Sigmoid colon (tissue), 7 donors: Measurements from ENCODE around the gene FAM180A. TPM values are rescaled to one million over a fixed set of nuclear protein-coding genes. Genes with fewer than 3 reads are reported as not detected.

ENCODE experiments used
- DNase-seq: peaks from one replicate; pipeline ENCODE4 v3.0.0-alpha.2; 2019
- H3K27ac ChIP-seq, 4 donors: fragments of 200-600 bp; sonication (generic); one replicate each; pipeline ENCODE4 v1.5.1; 2016 to 2019; ENCODE audit warnings: mild to moderate bottlenecking in 1 of 4
- H3K27me3 ChIP-seq, 3 donors: fragments of 200-600 bp; sonication (generic); one replicate each; pipeline ENCODE4 v1.5.1; 2019; ENCODE audit warnings: mild to moderate bottlenecking in 1 of 3
- H3K36me3 ChIP-seq, 4 donors: fragments of 200-600 bp; sonication (generic); one replicate each; pipeline ENCODE4 v1.5.1; 2016 to 2019
- H3K4me1 ChIP-seq, 4 donors: fragments of 200-600 bp; sonication (generic); one replicate each; pipeline ENCODE4 v1.5.1; 2017 to 2019
- H3K4me3 ChIP-seq, 4 donors: fragments of 200-600 bp; sonication (generic); one replicate each; pipeline ENCODE4 v1.5.1; 2017 to 2019; ENCODE audit warnings: mild to moderate bottlenecking in 2 of 4, moderate library complexity in 1 of 4
- H3K9me3 ChIP-seq, 4 donors: fragments of 200-600 bp in 3 of 4; sonication (generic) in 3 of 4; one replicate each; pipeline versions ENCODE4 v1.5.1 to v1.6.1; 2013 to 2019
- CTCF ChIP-seq, 4 experiments: fragments of 450-650 bp in 3 of 4; fragments of 200-600 bp in 1 of 4; IDR thresholded peaks; one replicate each; pipeline ENCODE4 v1.5.1; 2016 to 2019; ENCODE audit warnings: antibody characterized with exemption in 4 of 4, mild to moderate bottlenecking in 3 of 4, moderate library complexity in 2 of 4
- EP300 ChIP-seq, 4 donors: sonication (generic); formaldehyde crosslinking; IDR thresholded peaks; one replicate each; pipeline ENCODE4 v1.6.1; 2017; ENCODE audit warnings: antibody characterized with exemption in 4 of 4
- POLR2A ChIP-seq, 2 donors: fragments of 450-650 bp; IDR thresholded peaks; one replicate each; pipeline ENCODE4 v1.6.1; 2016; ENCODE audit warnings: antibody characterized with exemption in 2 of 2, mild to moderate bottlenecking in 2 of 2, moderate library complexity in 2 of 2
- POLR2AphosphoS5 ChIP-seq, 4 donors: sonication (generic); formaldehyde crosslinking; IDR thresholded peaks; one replicate each; pipeline ENCODE4 v1.6.1; 2017; ENCODE audit warnings: antibody characterized with exemption in 4 of 4
- WGBS, 2 donors: extraction: QIAGEN DNeasy Blood & Tissue Kit; methylation state at CpG; one replicate each; pipeline ENCODE4 v1.1.7; 2013; 5-methylcytosine and 5-hydroxymethylcytosine counted together
- intact Hi-C: fragments of 100-400 bp; cut with DNase I; formaldehyde crosslinking; loops from one replicate; pipeline ENCODE4 v1.15.1; 2023
- polyA plus RNA-seq, 3 donors: library from polyadenylated mRNA; stranded (reverse); fragments of 200-250 nt; gene quantifications; one replicate each; pipeline ENCODE4 v1.2.3, GENCODE V29; 2013
- total RNA-seq, 4 donors: library from RNA; depleted of rRNA; stranded (reverse); fragments of >200 nt; gene quantifications; one replicate each; pipeline ENCODE4 v1.1.0, GENCODE V29; 2016
- donor health status: healthy with polysubstance abuse.
- donor health status: Bipolar disorder and iron deficiency.
- donor health status: healthy.

The FAM180A gene
- total and polyA plus RNA-seq, 7 donors: 0.60 to 8.9 (median 3.0) TPM; not detected in 1

GRCh38 chr7:135786911-135787310 is 38.3 kb upstream of the FAM180A start:
- no peaks in the 10 kb centered on the region for H3K36me3 ChIP-seq
- peaks cover 0 to 5% (median under 1%) of the 10 kb centered on the region in 4 donors for H3K4me1 ChIP-seq
- intact Hi-C loops: no loop called here
- DNase-seq: no peak
- TF ChIP-seq CTCF (IDR thresholded peaks at IDR 0.05): no peak
- no peak overlapping the region for H3K27ac ChIP-seq
- no peak overlapping the region for H3K4me3 ChIP-seq
- no peaks in the 10 kb centered on the region for H3K9me3 ChIP-seq
- H3K27me3 ChIP-seq: no peaks in the 10 kb centered on the region
- 85 to 87% methylated on average over 3 of the region's 3 CpGs for WGBS, 2 donors

- intact Hi-C loops: no loop called here
- 85 to 86% methylated on average over 1 of the region's 1 CpG for WGBS, 2 donors
- H3K4me3 ChIP-seq: no peak overlapping the region
- no peak for TF ChIP-seq CTCF (IDR thresholded peaks at IDR 0.05)
- no peak for TF ChIP-seq EP300 (IDR thresholded peaks at IDR 0.05)
- TF ChIP-seq POLR2A (IDR thresholded peaks at IDR 0.05): no peak
- TF ChIP-seq POLR2AphosphoS5 (IDR thresholded peaks at IDR 0.05): no peak
- H3K9me3 ChIP-seq: no peaks in the 10 kb centered on the region
- no peak for DNase-seq
- H3K36me3 ChIP-seq: no peaks in the 10 kb centered on the region
- H3K27me3 ChIP-seq: no peaks in the 10 kb centered on the region
- no peaks in the 10 kb centered on the region for H3K4me1 ChIP-seq
- H3K27ac ChIP-seq: no peak overlapping the region
Observed at GRCh38 chr7:135785065-135785464, 36.5 kb upstream of the FAM180A start.

- 85 to 86% methylated on average over 8 of the region's 8 CpGs for WGBS, 2 donors
- TF ChIP-seq POLR2AphosphoS5 (IDR thresholded peaks at IDR 0.05): no peak
- TF ChIP-seq CTCF (IDR thresholded peaks at IDR 0.05): no peak
- TF ChIP-seq POLR2A (IDR thresholded peaks at IDR 0.05): no peak
- TF ChIP-seq EP300 (IDR thresholded peaks at IDR 0.05): no peak
Observed at GRCh38 chr7:135784013-135784412, 35.4 kb upstream of the FAM180A start.

GRCh38 chr7:135782801-135783200 is 34.2 kb upstream of the FAM180A start:
- 39 to 86% methylated on average over 6 of the region's 6 CpGs for WGBS, 2 donors
- Histone ChIP-seq H3K27me3 (no peaks in the 10 kb centered on the region), H3K27ac (no peak overlapping the region), H3K9me3 (peaks cover 0 to 5% (median 2%) of the 10 kb centered on the region in 4 donors), H3K4me3 (no peak overlapping the region), H3K36me3 (no peaks in the 10 kb centered on the region), H3K4me1 (no peaks in the 10 kb centered on the region)
- no peak for DNase-seq
- intact Hi-C loops: no loop called here
- no peak for TF ChIP-seq POLR2A (IDR thresholded peaks at IDR 0.05)
- no peak for TF ChIP-seq POLR2AphosphoS5 (IDR thresholded peaks at IDR 0.05)
- TF ChIP-seq CTCF (IDR thresholded peaks at IDR 0.05): no peak
- no peak for TF ChIP-seq EP300 (IDR thresholded peaks at IDR 0.05)

More at GRCh38 chr7:135784013-135784412, 35.4 kb upstream of the FAM180A start:
- no peaks in the 10 kb centered on the region for H3K9me3 ChIP-seq
- intact Hi-C loops: no loop called here
- H3K27me3 ChIP-seq: no peaks in the 10 kb centered on the region
- no peak overlapping the region for H3K27ac ChIP-seq
- H3K4me1 ChIP-seq: no peaks in the 10 kb centered on the region
- no peaks in the 10 kb centered on the region for H3K36me3 ChIP-seq
- DNase-seq: no peak
- no peak overlapping the region for H3K4me3 ChIP-seq

GRCh38 chr7:135782377-135782776 is 33.8 kb upstream of the FAM180A start:
- Histone ChIP-seq H3K27me3 (no peaks in the 10 kb centered on the region), H3K36me3 (no peaks in the 10 kb centered on the region), H3K27ac (no peak overlapping the region), H3K4me1 (no peaks in the 10 kb centered on the region), H3K9me3 (peaks cover 0 to 5% (median 2%) of the 10 kb centered on the region in 4 donors), H3K4me3 (no peak overlapping the region)
- TF ChIP-seq CTCF (IDR thresholded peaks at IDR 0.05) (no peak), POLR2AphosphoS5 (IDR thresholded peaks at IDR 0.05) (no peak), POLR2A (IDR thresholded peaks at IDR 0.05) (no peak), EP300 (IDR thresholded peaks at IDR 0.05) (no peak)
- 92% methylated on average over 9 of the region's 9 CpGs for WGBS, 2 donors
- intact Hi-C loops: no loop called here
- DNase-seq: no peak
